ENCODE results near the gene RPUSD3.

Gene RPUSD3

GRCh38 chr3:9808345-9809037 lies 35.3 kb downstream of the RPUSD3 start:
- TF ChIP-seq CTCF (IDR thresholded peaks at IDR 0.05; ENCODE audit: low read depth, low read length) = no peak
- H3K4me3 ChIP-seq (ENCODE audit: low read depth, low read length) = no peak overlapping the region

- no peak overlapping the region for H3K4me3 ChIP-seq (ENCODE audit: low read depth, low read length)
- no peak for TF ChIP-seq CTCF (IDR thresholded peaks at IDR 0.05; ENCODE audit: low read depth, low read length)
Observed at GRCh38 chr3:9807981-9808344, 35.8 kb downstream of the RPUSD3 start.

GRCh38 chr3:9806688-9807589 lies 36.9 kb downstream of the RPUSD3 start:
- TF ChIP-seq CTCF (IDR thresholded peaks at IDR 0.05; ENCODE audit: low read depth, low read length) = no peak
- H3K4me3 ChIP-seq (ENCODE audit: low read depth, low read length) = no peak overlapping the region

- TF ChIP-seq CTCF (IDR thresholded peaks at IDR 0.05; ENCODE audit: low read depth, low read length) = no peak
- H3K4me3 ChIP-seq (ENCODE audit: low read depth, low read length) = no peak overlapping the region
Observed at GRCh38 chr3:9806137-9806536, 37.7 kb downstream of the RPUSD3 start.

GRCh38 chr3:9804996-9805395 lies 38.8 kb downstream of the RPUSD3 start:
- no peak for TF ChIP-seq CTCF (IDR thresholded peaks at IDR 0.05; ENCODE audit: low read depth, low read length)
- H3K4me3 ChIP-seq (ENCODE audit: low read depth, low read length) = no peak overlapping the region

GRCh38 chr3:9803494-9803893 lies 40.3 kb downstream of the RPUSD3 start:
- H3K4me3 ChIP-seq (ENCODE audit: low read depth, low read length) = no peak overlapping the region
- no peak for TF ChIP-seq CTCF (IDR thresholded peaks at IDR 0.05; ENCODE audit: low read depth, low read length)

- H3K4me3 ChIP-seq (ENCODE audit: low read depth, low read length) = no peak overlapping the region
- TF ChIP-seq CTCF (IDR thresholded peaks at IDR 0.05; ENCODE audit: low read depth, low read length) = peak; percentile 15; the same call in 1 of the 2 replicates
Observed at GRCh38 chr3:9800529-9800928, 43.3 kb downstream of the RPUSD3 start.
